ENCODE measurements around the gene PDSS2. TPM values are rescaled to one million over a fixed set of nuclear protein-coding genes. Genes with fewer than 3 reads are reported as not detected.
"Not testable (repeated sequence)": the region's sequence is repeated elsewhere in the genome, so short reads cannot be mapped to it uniquely, and the experiment has no call there.

PDSS2 gene
- polyA plus RNA-seq, 4 donors, result 6.5 to 14.8 (median 11.6) TPM

GRCh38 chr6:107383705-107384104 lies 75.7 kb downstream of the PDSS2 start:
- FAIRE-seq, result no peak
- Histone ChIP-seq H3K27ac (ENCODE audit: low read depth in 1 of 3, low read length in 2 of 3) (no peak overlapping the region), H3K4me3 (ENCODE audit: low read depth in 1 of 3, low read length in 3 of 3) (no peak overlapping the region), H3K36me3 (ENCODE audit: control insufficient read depth in 3 of 3, insufficient read depth in 2 of 3, low read depth in 1 of 3, low read length in 3 of 3) (no peaks in the 10 kb centered on the region), H3K27me3 (ENCODE audit: control insufficient read depth in 3 of 3, insufficient read depth in 3 of 3, low read length in 3 of 3) (no peaks in the 10 kb centered on the region), H3K4me1 (ENCODE audit: control insufficient read depth in 3 of 3, insufficient read depth in 2 of 3, low read depth in 1 of 3, low read length in 2 of 3) (no peaks in the 10 kb centered on the region), H3K9me3 (ENCODE audit: control insufficient read depth in 2 of 2, insufficient read depth in 1 of 2, low read depth in 1 of 2, low read length in 1 of 2) (peaks cover 0 to 8% of the 10 kb centered on the region in 2 donors)
- DNase-seq, result no peak

- Histone ChIP-seq H3K36me3 (ENCODE audit: control insufficient read depth in 3 of 3, insufficient read depth in 2 of 3, low read depth in 1 of 3, low read length in 3 of 3) (no peaks in the 10 kb centered on the region), H3K27ac (ENCODE audit: low read depth in 1 of 3, low read length in 2 of 3) (no peak overlapping the region), H3K9me3 (ENCODE audit: control insufficient read depth in 2 of 2, insufficient read depth in 1 of 2, low read depth in 1 of 2, low read length in 1 of 2) (peaks cover 0 to 7% of the 10 kb centered on the region in 2 donors), H3K4me1 (ENCODE audit: control insufficient read depth in 3 of 3, insufficient read depth in 2 of 3, low read depth in 1 of 3, low read length in 2 of 3) (no peaks in the 10 kb centered on the region), H3K4me3 (ENCODE audit: low read depth in 1 of 3, low read length in 3 of 3) (no peak overlapping the region), H3K27me3 (ENCODE audit: control insufficient read depth in 3 of 3, insufficient read depth in 3 of 3, low read length in 3 of 3) (no peaks in the 10 kb centered on the region)
- DNase-seq (no peak), FAIRE-seq (no peak)
- 95 to 100% (median 97%) methylated on average over 1 of the region's 1 CpG for WGBS, 3 donors
These were observed 85.1 kb downstream of the PDSS2 start for GRCh38 chr6:107374264-107374663.

GRCh38 chr6:107369493-107369892 lies 89.9 kb downstream of the PDSS2 start:
- H3K36me3 ChIP-seq (ENCODE audit: control insufficient read depth in 3 of 3, insufficient read depth in 2 of 3, low read depth in 1 of 3, low read length in 3 of 3), result peaks cover 0 to 2% (median 0%) of the 10 kb centered on the region in 3 donors
- no peak overlapping the region for H3K4me3 ChIP-seq (ENCODE audit: low read depth in 1 of 3, low read length in 3 of 3)
- 18 to 61% (median 47%) methylated on average over 1 of the region's 1 CpG for WGBS, 3 donors
- FAIRE-seq (no peak), DNase-seq (no peak)
- no peaks in the 10 kb centered on the region for H3K27me3 ChIP-seq (ENCODE audit: control insufficient read depth in 3 of 3, insufficient read depth in 3 of 3, low read length in 3 of 3)
- no peaks in the 10 kb centered on the region for H3K9me3 ChIP-seq (ENCODE audit: control insufficient read depth in 2 of 2, insufficient read depth in 1 of 2, low read depth in 1 of 2, low read length in 1 of 2)
- no peak overlapping the region for H3K27ac ChIP-seq (ENCODE audit: low read depth in 1 of 3, low read length in 2 of 3)
- H3K4me1 ChIP-seq (ENCODE audit: control insufficient read depth in 3 of 3, insufficient read depth in 2 of 3, low read depth in 1 of 3, low read length in 2 of 3), result no peaks in the 10 kb centered on the region

- peaks cover 0 to 3% (median 0%) of the 10 kb centered on the region in 3 donors for H3K36me3 ChIP-seq (ENCODE audit: control insufficient read depth in 3 of 3, insufficient read depth in 2 of 3, low read depth in 1 of 3, low read length in 3 of 3)
- no peaks in the 10 kb centered on the region for H3K4me1 ChIP-seq (ENCODE audit: control insufficient read depth in 3 of 3, insufficient read depth in 2 of 3, low read depth in 1 of 3, low read length in 2 of 3)
- WGBS, 3 donors, result 92 to 98% (median 96%) methylated on average over 2 of the region's 2 CpGs
- FAIRE-seq, result no peak
- no peak for DNase-seq
- peaks cover 0 to 1% of the 10 kb centered on the region in 2 donors for H3K9me3 ChIP-seq (ENCODE audit: control insufficient read depth in 2 of 2, insufficient read depth in 1 of 2, low read depth in 1 of 2, low read length in 1 of 2)
- H3K27me3 ChIP-seq (ENCODE audit: control insufficient read depth in 3 of 3, insufficient read depth in 3 of 3, low read length in 3 of 3), result no peaks in the 10 kb centered on the region
- no peak overlapping the region for H3K27ac ChIP-seq (ENCODE audit: low read depth in 1 of 3, low read length in 2 of 3)
- no peak overlapping the region for H3K4me3 ChIP-seq (ENCODE audit: low read depth in 1 of 3, low read length in 3 of 3)
These were observed 90.9 kb downstream of the PDSS2 start for GRCh38 chr6:107368471-107368870.

- H3K4me3 ChIP-seq (ENCODE audit: low read depth in 1 of 3, low read length in 3 of 3); FAIRE-seq; H3K27me3 ChIP-seq (ENCODE audit: control insufficient read depth in 3 of 3, insufficient read depth in 3 of 3, low read length in 3 of 3); H3K27ac ChIP-seq (ENCODE audit: low read depth in 1 of 3, low read length in 2 of 3); DNase-seq; H3K4me1 ChIP-seq (ENCODE audit: control insufficient read depth in 3 of 3, insufficient read depth in 2 of 3, low read depth in 1 of 3, low read length in 2 of 3): not testable (repeated sequence)
- Histone ChIP-seq H3K9me3 (ENCODE audit: control insufficient read depth in 2 of 2, insufficient read depth in 1 of 2, low read depth in 1 of 2, low read length in 1 of 2) (peaks cover 0 to 10% of the 10 kb centered on the region in 2 donors), H3K36me3 (ENCODE audit: control insufficient read depth in 3 of 3, insufficient read depth in 2 of 3, low read depth in 1 of 3, low read length in 3 of 3) (peaks cover 0 to 12% (median 2%) of the 10 kb centered on the region in 3 donors)
- WGBS, 3 donors, result 94 to 99% (median 98%) methylated on average over 7 to 24 of the region's 26 CpGs
These were observed 95.2 kb downstream of the PDSS2 start for GRCh38 chr6:107364173-107364572.

- no peaks in the 10 kb centered on the region for H3K27me3 ChIP-seq (ENCODE audit: control insufficient read depth in 3 of 3, insufficient read depth in 3 of 3, low read length in 3 of 3)
- FAIRE-seq, result no peak
- peaks cover 0 to 10% of the 10 kb centered on the region in 2 donors for H3K9me3 ChIP-seq (ENCODE audit: control insufficient read depth in 2 of 2, insufficient read depth in 1 of 2, low read depth in 1 of 2, low read length in 1 of 2)
- H3K27ac ChIP-seq (ENCODE audit: low read depth in 1 of 3, low read length in 2 of 3), result no peak overlapping the region
- 91 to 96% (median 93%) methylated on average over 5 of the region's 5 CpGs for WGBS, 3 donors
- no peak for DNase-seq
- no peak overlapping the region for H3K4me3 ChIP-seq (ENCODE audit: low read depth in 1 of 3, low read length in 3 of 3)
- peaks cover 0 to 9% (median 2%) of the 10 kb centered on the region in 3 donors for H3K36me3 ChIP-seq (ENCODE audit: control insufficient read depth in 3 of 3, insufficient read depth in 2 of 3, low read depth in 1 of 3, low read length in 3 of 3)
- no peaks in the 10 kb centered on the region for H3K4me1 ChIP-seq (ENCODE audit: control insufficient read depth in 3 of 3, insufficient read depth in 2 of 3, low read depth in 1 of 3, low read length in 2 of 3)
These were observed 97.4 kb downstream of the PDSS2 start for GRCh38 chr6:107361753-107362604.

- Histone ChIP-seq H3K27me3 (ENCODE audit: control insufficient read depth in 3 of 3, insufficient read depth in 3 of 3, low read length in 3 of 3) (no peaks in the 10 kb centered on the region), H3K4me1 (ENCODE audit: control insufficient read depth in 3 of 3, insufficient read depth in 2 of 3, low read depth in 1 of 3, low read length in 2 of 3) (no peaks in the 10 kb centered on the region), H3K9me3 (ENCODE audit: control insufficient read depth in 2 of 2, insufficient read depth in 1 of 2, low read depth in 1 of 2, low read length in 1 of 2) (peaks cover 0 to 10% of the 10 kb centered on the region in 2 donors), H3K4me3 (ENCODE audit: low read depth in 1 of 3, low read length in 3 of 3) (no peak overlapping the region), H3K27ac (ENCODE audit: low read depth in 1 of 3, low read length in 2 of 3) (no peak overlapping the region), H3K36me3 (ENCODE audit: control insufficient read depth in 3 of 3, insufficient read depth in 2 of 3, low read depth in 1 of 3, low read length in 3 of 3) (peaks cover 0 to 9% (median 2%) of the 10 kb centered on the region in 3 donors)
- 83 to 97% (median 90%) methylated on average over 2 of the region's 2 CpGs for WGBS, 3 donors
- FAIRE-seq, result no peak
- no peak for DNase-seq
These were observed 98.9 kb downstream of the PDSS2 start for GRCh38 chr6:107360476-107360875.

- 95 to 99% (median 96%) methylated on average over 2 of the region's 2 CpGs for WGBS, 3 donors
- no peak overlapping the region for H3K4me3 ChIP-seq (ENCODE audit: low read depth in 1 of 3, low read length in 3 of 3)
- H3K27me3 ChIP-seq (ENCODE audit: control insufficient read depth in 3 of 3, insufficient read depth in 3 of 3, low read length in 3 of 3), result no peaks in the 10 kb centered on the region
- peaks cover 0 to 4% of the 10 kb centered on the region in 2 donors for H3K9me3 ChIP-seq (ENCODE audit: control insufficient read depth in 2 of 2, insufficient read depth in 1 of 2, low read depth in 1 of 2, low read length in 1 of 2)
- H3K36me3 ChIP-seq (ENCODE audit: control insufficient read depth in 3 of 3, insufficient read depth in 2 of 3, low read depth in 1 of 3, low read length in 3 of 3), result peaks cover 0 to 3% (median 2%) of the 10 kb centered on the region in 3 donors
- no peak for DNase-seq
- no peaks in the 10 kb centered on the region for H3K4me1 ChIP-seq (ENCODE audit: control insufficient read depth in 3 of 3, insufficient read depth in 2 of 3, low read depth in 1 of 3, low read length in 2 of 3)
- no peak for FAIRE-seq
- H3K27ac ChIP-seq (ENCODE audit: low read depth in 1 of 3, low read length in 2 of 3), result no peak overlapping the region
These were observed 101.5 kb downstream of the PDSS2 start for GRCh38 chr6:107357842-107358241.

Measured in small intestine (tissue), 7 donors.